LNCaP clone FGC (cell line): ENCODE measurements around the gene DIAPH1.
"Not testable (repeated sequence)": the region's sequence is repeated elsewhere in the genome, so short reads cannot be mapped to it uniquely, and the experiment has no call there.

Experiments used
- DNase-seq: peaks from one replicate; pipeline ENCODE4 v3.0.0-alpha.2; 2011; ENCODE audit warnings: low read depth
- H3K4me3 ChIP-seq: 2 replicates; pipeline ENCODE4 v1.5.1; 2011; ENCODE audit warnings: mild to moderate bottlenecking, low read depth, low read length, control low read depth
- TF ChIP-seq, protein P1 (sequence below): IDR thresholded peaks from 2 replicates; pipeline ENCODE4 v1.5.1; 2012; ENCODE audit warnings: mild to moderate bottlenecking; ENCODE audit not compliant: control insufficient read depth, insufficient read depth; ENCODE audit errors: extremely low read depth

Gene DIAPH1

DNA sequence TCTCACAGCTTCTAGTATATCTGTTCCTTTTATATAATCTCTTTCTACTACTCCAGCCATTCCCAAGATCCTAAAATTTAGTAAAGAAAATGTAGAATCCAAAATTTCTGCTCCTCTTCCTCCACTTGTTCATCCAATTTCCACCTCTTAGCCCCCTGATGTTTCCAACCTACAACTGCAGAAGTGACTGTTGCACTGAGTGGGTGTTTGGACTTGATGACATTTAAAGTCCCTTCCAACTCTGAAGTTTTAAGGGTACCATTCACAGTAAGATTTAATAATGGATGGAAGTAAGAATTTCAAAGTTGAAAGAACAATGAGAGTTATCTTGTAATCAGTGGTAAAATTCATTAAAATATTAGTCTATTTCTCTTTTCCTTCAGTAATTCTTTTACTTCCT lies 5.5 kb downstream of the DIAPH1 start:
- H3K4me3 ChIP-seq: no peak overlapping the region
- TF ChIP-seq, protein P1, sequence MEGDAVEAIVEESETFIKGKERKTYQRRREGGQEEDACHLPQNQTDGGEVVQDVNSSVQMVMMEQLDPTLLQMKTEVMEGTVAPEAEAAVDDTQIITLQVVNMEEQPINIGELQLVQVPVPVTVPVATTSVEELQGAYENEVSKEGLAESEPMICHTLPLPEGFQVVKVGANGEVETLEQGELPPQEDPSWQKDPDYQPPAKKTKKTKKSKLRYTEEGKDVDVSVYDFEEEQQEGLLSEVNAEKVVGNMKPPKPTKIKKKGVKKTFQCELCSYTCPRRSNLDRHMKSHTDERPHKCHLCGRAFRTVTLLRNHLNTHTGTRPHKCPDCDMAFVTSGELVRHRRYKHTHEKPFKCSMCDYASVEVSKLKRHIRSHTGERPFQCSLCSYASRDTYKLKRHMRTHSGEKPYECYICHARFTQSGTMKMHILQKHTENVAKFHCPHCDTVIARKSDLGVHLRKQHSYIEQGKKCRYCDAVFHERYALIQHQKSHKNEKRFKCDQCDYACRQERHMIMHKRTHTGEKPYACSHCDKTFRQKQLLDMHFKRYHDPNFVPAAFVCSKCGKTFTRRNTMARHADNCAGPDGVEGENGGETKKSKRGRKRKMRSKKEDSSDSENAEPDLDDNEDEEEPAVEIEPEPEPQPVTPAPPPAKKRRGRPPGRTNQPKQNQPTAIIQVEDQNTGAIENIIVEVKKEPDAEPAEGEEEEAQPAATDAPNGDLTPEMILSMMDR: no peak
- no peak for DNase-seq

GRCh38 chr5:141611289-141611688 lies 7.5 kb downstream of the DIAPH1 start:
- no peak for DNase-seq
- no peak overlapping the region for H3K4me3 ChIP-seq
- TF ChIP-seq, protein P1: no peak

- not testable (repeated sequence) for H3K4me3 ChIP-seq
Observed at GRCh38 chr5:141609921-141610320, 8.9 kb downstream of the DIAPH1 start.

DNA sequence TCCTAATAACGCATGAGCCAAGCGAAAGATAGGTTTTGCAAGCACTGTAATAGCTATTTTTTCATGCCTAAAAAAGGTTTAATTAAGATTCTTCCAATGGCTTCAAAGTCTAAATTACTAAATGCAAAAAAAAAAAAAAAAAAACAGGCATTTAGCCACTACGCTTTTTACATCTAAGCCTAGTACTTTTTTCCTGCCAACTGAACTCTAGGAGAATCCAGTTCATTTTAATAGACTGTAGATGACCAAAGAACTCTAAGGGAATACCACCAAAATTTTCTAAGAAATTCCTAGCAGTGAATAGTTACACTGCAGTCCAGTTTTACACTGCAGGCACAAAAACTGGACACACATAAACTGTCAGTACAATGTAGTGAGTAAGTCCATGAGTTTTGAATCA lies 9.8 kb downstream of the DIAPH1 start:
- H3K4me3 ChIP-seq: no peak overlapping the region
- no peak for DNase-seq
- TF ChIP-seq, protein P1: no peak

More at GRCh38 chr5:141609921-141610320, 8.9 kb downstream of the DIAPH1 start:
- not testable (repeated sequence) for DNase-seq

- H3K4me3 ChIP-seq: no peak overlapping the region
- no peak for DNase-seq
- TF ChIP-seq, protein P1: no peak
Observed at GRCh38 chr5:141608557-141608956, 10.2 kb downstream of the DIAPH1 start.

DNA sequence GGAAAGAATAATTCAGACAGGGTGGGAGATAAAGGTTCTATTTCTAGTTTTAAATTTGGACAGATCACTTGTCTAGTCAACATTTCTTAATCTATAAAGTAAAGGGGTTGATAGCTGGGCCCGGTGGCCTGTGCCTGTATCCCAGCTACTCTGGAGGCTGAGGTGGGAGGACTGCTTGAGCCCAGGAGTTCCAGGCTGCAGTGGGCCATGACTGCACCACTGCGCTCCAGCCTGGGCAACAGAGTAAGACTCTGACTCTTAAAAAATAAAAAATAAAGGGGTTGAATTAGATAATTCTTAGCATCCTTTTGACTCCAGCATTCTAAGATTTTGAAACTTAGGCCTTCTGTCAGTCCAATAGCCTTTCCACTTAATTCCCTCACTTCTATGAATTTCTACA lies 10.8 kb downstream of the DIAPH1 start:
- TF ChIP-seq, protein P1: no peak
- no peak overlapping the region for H3K4me3 ChIP-seq
- DNase-seq: no peak

DNA sequence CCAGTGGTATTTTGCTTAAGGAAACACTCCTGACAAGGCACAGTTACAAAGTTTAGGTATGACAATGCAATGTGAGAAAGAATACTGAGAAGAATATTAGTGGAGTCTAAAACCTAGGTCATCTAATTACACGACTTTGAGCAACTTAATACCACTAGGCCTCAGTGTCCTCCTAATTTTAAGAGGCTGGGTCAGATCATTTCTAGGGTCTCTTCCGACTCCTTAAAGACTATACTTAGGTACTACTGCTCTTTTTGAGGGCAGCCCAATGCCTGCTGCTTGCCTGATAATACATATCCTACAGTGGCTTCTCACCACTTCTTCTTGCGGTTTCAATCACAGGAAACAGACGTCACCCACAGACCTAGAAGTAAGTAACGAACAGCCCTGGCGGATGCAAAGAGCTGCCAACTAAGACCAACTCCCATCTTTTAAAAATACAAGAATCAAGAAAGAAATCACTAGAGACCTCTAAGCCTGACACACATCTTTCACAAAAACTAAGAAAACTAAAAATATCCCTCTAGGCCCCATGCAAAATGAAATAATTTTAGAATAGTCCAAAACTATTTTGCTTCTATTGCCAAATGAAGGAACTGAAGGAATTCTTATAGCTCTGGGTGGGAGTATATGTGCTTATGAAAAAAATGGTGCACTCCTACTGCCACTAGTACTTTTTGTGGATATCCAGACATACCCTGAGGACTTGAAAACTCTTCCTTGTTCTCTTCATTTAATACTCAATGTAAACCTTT lies 13.1 kb downstream of the DIAPH1 start:
- TF ChIP-seq, protein P1: no peak
- no peak overlapping the region for H3K4me3 ChIP-seq
- DNase-seq: no peak
